Progenitor cell of endocrine pancreas (in vitro differentiated cells): Measurements from ENCODE around the gene WIPF3. TPM values are rescaled to one million over a fixed set of nuclear protein-coding genes. Genes with fewer than 3 reads are reported as not detected.

Source experiments
- DNase-seq: peaks from one replicate; pipeline ENCODE4 v3.0.0; 2021; ENCODE audit warnings: low spot score; ENCODE audit not compliant: unreplicated experiment
- H3K27ac Mint-ChIP-seq: 2 replicates; pipeline ENCODE4 v1.8.0; 2021; ENCODE audit warnings: mild to moderate bottlenecking, moderate library complexity, mixed read lengths
- H3K27me3 Mint-ChIP-seq: 2 replicates; pipeline ENCODE4 v1.8.0; 2021; ENCODE audit warnings: mixed read lengths
- H3K36me3 Mint-ChIP-seq: 2 replicates; pipeline ENCODE4 v1.8.0; 2022; ENCODE audit warnings: mixed read lengths; ENCODE audit not compliant: insufficient read depth
- H3K4me1 Mint-ChIP-seq: 2 replicates; pipeline ENCODE4 v1.8.0; 2021; ENCODE audit warnings: low read depth, mixed read lengths
- H3K4me3 Mint-ChIP-seq: 2 replicates; pipeline ENCODE4 v1.8.0; 2021; ENCODE audit warnings: low read depth, mild to moderate bottlenecking, moderate library complexity, mixed read lengths
- H3K9me3 Mint-ChIP-seq: 2 replicates; pipeline ENCODE4 v1.8.0; 2021; ENCODE audit warnings: low read depth, mixed read lengths
- total RNA-seq: library from RNA; stranded (reverse); gene quantifications from 2 replicates; pipeline ENCODE4 v1.2.1, GENCODE V29; 2021
- TF ChIP-seq, protein P1 (sequence below): fragments of 200-600 bp; sonication (generic); IDR thresholded peaks from one replicate; pipeline ENCODE4 v1.5.0; 2021; ENCODE audit warnings: antibody characterized with exemption, mild to moderate bottlenecking; ENCODE audit not compliant: unreplicated experiment

WIPF3 gene
- total RNA-seq, 1 donor from 2014 or later, result 8.9 TPM

- Mint-ChIP-seq H3K9me3 (no peaks in the 10 kb centered on the region), H3K27me3 (no peaks in the 10 kb centered on the region), H3K4me1 (peaks cover 7% of the 10 kb centered on the region), H3K36me3 (peaks cover under 1% of the 10 kb centered on the region), H3K4me3 (no peak overlapping the region), H3K27ac (no peak overlapping the region)
- TF ChIP-seq, protein P1, sequence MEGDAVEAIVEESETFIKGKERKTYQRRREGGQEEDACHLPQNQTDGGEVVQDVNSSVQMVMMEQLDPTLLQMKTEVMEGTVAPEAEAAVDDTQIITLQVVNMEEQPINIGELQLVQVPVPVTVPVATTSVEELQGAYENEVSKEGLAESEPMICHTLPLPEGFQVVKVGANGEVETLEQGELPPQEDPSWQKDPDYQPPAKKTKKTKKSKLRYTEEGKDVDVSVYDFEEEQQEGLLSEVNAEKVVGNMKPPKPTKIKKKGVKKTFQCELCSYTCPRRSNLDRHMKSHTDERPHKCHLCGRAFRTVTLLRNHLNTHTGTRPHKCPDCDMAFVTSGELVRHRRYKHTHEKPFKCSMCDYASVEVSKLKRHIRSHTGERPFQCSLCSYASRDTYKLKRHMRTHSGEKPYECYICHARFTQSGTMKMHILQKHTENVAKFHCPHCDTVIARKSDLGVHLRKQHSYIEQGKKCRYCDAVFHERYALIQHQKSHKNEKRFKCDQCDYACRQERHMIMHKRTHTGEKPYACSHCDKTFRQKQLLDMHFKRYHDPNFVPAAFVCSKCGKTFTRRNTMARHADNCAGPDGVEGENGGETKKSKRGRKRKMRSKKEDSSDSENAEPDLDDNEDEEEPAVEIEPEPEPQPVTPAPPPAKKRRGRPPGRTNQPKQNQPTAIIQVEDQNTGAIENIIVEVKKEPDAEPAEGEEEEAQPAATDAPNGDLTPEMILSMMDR, result no peak
- DNase-seq, result no peak
Measured at GRCh38 chr7:29839921-29840320, 33.6 kb downstream of the WIPF3 start.

- Mint-ChIP-seq H3K36me3 (no peaks in the 10 kb centered on the region), H3K4me1 (peaks cover 7% of the 10 kb centered on the region), H3K9me3 (no peaks in the 10 kb centered on the region), H3K4me3 (no peak overlapping the region), H3K27me3 (no peaks in the 10 kb centered on the region), H3K27ac (no peak overlapping the region)
- TF ChIP-seq, protein P1, result no peak
- no peak for DNase-seq
Measured at GRCh38 chr7:29840701-29841100, 34.4 kb downstream of the WIPF3 start.

DNA sequence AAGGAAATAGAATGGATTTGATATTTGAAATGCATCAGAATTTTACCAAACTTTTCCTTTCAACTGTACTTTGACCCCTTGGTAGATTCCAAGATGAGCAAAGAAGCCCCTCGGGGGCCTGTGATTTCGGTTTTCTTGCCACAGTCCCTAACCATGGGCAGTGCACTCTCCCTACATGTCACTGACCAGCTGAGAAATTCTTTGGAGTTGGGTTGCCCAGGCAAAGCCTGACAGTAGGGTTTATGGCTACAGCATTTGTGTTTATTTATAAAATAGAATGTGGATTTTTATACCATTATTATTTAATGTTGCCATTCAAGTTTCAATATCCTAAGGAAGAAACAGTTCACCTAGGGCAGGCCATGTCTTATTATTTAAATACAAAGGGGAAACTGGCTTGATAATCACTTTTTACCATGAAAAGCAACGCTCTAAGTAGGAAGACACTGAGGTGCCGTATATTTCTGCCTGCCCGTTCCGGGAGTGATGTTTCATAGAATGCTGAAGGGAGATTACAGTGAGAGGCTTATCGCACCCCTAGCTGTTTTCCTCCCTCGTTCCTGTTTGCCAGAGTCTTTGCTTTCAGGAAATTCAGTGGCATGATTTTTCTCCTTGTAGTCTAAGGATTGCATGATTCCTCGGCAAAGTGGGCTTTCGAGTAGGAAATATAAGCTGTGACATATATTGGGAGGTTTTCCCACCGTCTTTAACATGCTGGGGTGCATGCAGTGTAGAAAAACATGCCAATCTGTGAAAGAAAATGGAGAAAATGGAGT is 35.8 kb downstream of the WIPF3 start:
- TF ChIP-seq, protein P1, result no peak
- Mint-ChIP-seq H3K27ac (no peak overlapping the region), H3K27me3 (no peaks in the 10 kb centered on the region), H3K9me3 (no peaks in the 10 kb centered on the region), H3K4me1 (peaks cover 8% of the 10 kb centered on the region), H3K36me3 (no peaks in the 10 kb centered on the region), H3K4me3 (no peak overlapping the region)
- no peak for DNase-seq

DNA sequence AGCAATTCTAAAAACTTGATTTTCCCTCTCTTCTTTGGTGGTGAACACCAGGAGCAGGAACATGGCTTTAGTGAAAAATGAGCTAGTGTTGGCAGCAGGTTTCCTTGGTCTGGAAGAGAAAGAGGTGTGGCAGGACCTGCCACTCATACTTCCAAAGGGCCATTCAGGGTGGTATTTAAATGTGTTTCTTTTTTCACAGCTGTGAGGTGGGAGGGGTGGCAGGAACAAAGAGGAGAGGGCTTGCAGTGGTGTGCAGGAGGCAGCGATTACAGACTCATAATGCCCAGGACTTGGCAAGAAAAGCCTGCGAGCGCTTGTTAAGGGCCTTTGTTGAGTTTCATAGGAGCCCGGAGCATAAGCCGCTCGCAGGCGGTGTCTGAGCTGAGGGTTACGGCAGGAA is 36.8 kb downstream of the WIPF3 start:
- TF ChIP-seq, protein P1, result no peak
- H3K27ac Mint-ChIP-seq, result peak overlapping the region; percentile 23
- H3K4me1 Mint-ChIP-seq, result peaks cover 15% of the 10 kb centered on the region
- H3K27me3 Mint-ChIP-seq, result no peaks in the 10 kb centered on the region
- H3K36me3 Mint-ChIP-seq, result peaks cover 2% of the 10 kb centered on the region
- H3K4me3 Mint-ChIP-seq, result no peak overlapping the region
- no peak for DNase-seq
- no peaks in the 10 kb centered on the region for H3K9me3 Mint-ChIP-seq

- Mint-ChIP-seq H3K27ac (peak overlapping the region; percentile 34), H3K27me3 (no peaks in the 10 kb centered on the region), H3K4me3 (no peak overlapping the region), H3K36me3 (peaks cover 2% of the 10 kb centered on the region), H3K4me1 (peaks cover 15% of the 10 kb centered on the region), H3K9me3 (no peaks in the 10 kb centered on the region)
- no peak for DNase-seq
- TF ChIP-seq, protein P1, result no peak
Measured at GRCh38 chr7:29843726-29844125, 37.4 kb downstream of the WIPF3 start.
